SH-SY5Y (cell line): ENCODE data around the gene CD2AP.

ENCODE experiments used
- GATA2 ChIP-seq: IDR thresholded peaks from 2 replicates; pipeline ENCODE4 v1.6.1; 2011; ENCODE audit warnings: mild to moderate bottlenecking, low read depth, low read length
- GATA3 ChIP-seq: IDR thresholded peaks from 2 replicates; pipeline ENCODE4 v1.6.1; 2011; ENCODE audit warnings: low read depth, mild to moderate bottlenecking, low read length, moderate library complexity

- TF ChIP-seq GATA2 (no peak), GATA3 (no peak)
These were observed 125.6 kb downstream of the CD2AP start for GRCh38 chr6:47603227-47603626.
